GM23338 (cell line): Measurements from ENCODE around the gene RHEX. TPM values are rescaled to one million over a fixed set of nuclear protein-coding genes. Genes with fewer than 3 reads are reported as not detected.

ENCODE experiments used
- ATAC-seq: fragments of 200-7000 bp; cut with Tn5 transposase; 3 replicates; pipeline ENCODE4 v1.9.1; 2020
- DNase-seq: peaks from one replicate; pipeline ENCODE4 v3.0.0-alpha.2; 2015; ENCODE audit warnings: low spot score
- H2AFZ ChIP-seq: fragments of 200-600 bp; sonication (generic); 2 replicates; pipeline ENCODE4 v1.8.0; 2016; ENCODE audit warnings: antibody characterized with exemption, mild to moderate bottlenecking, moderate library complexity
- H3F3A ChIP-seq: fragments of 200-600 bp; sonication (generic); replicated peaks from 2 replicates; pipeline ENCODE4 v1.8.0; 2017; ENCODE audit warnings: antibody characterized with exemption, mixed run types, low read depth
- H3K27ac ChIP-seq: fragments of 200-600 bp; sonication (generic); 2 replicates; pipeline ENCODE4 v1.6.1; 2016; ENCODE audit warnings: low read depth
- H3K27me3 ChIP-seq: fragments of 200-600 bp; sonication (generic); 2 replicates; pipeline ENCODE4 v1.8.0; 2016; ENCODE audit warnings: mild to moderate bottlenecking, mixed run types, moderate library complexity; ENCODE audit not compliant: insufficient read depth
- H3K36me3 ChIP-seq: fragments of 200-600 bp; sonication (generic); 2 replicates; pipeline ENCODE4 v1.8.0; 2016; ENCODE audit warnings: mild to moderate bottlenecking; ENCODE audit not compliant: insufficient read depth
- H3K4me1 ChIP-seq: fragments of 200-600 bp; sonication (generic); 2 replicates; pipeline ENCODE4 v1.8.0; 2016; ENCODE audit warnings: mild to moderate bottlenecking, moderate library complexity; ENCODE audit not compliant: insufficient read depth
- H3K4me2 ChIP-seq: fragments of 200-600 bp; sonication (generic); 2 replicates; pipeline ENCODE4 v1.7.1; 2017; ENCODE audit warnings: mixed run types
- H3K4me3 ChIP-seq: fragments of 200-600 bp; sonication (generic); 2 replicates; pipeline ENCODE4 v1.6.1; 2016; ENCODE audit warnings: mixed run types
- H3K79me2 ChIP-seq: fragments of 200-600 bp; sonication (generic); replicated peaks from 2 replicates; pipeline ENCODE4 v1.8.0; 2017; ENCODE audit warnings: mild to moderate bottlenecking; ENCODE audit not compliant: insufficient read depth
- H3K9me2 ChIP-seq: fragments of 200-600 bp; sonication (generic); 2 replicates; pipeline ENCODE4 v1.8.0; 2017; ENCODE audit not compliant: insufficient read depth
- H4K20me1 ChIP-seq: fragments of 200-600 bp; sonication (generic); replicated peaks from 2 replicates; pipeline ENCODE4 v1.8.0; 2017; ENCODE audit warnings: mild to moderate bottlenecking; ENCODE audit not compliant: insufficient read depth
- H3K27ac Mint-ChIP-seq: 2 replicates; pipeline ENCODE4 v1.8.0; 2020; ENCODE audit warnings: inconsistent platforms, mild to moderate bottlenecking, moderate library complexity, mixed read lengths
- H3K27me3 Mint-ChIP-seq: 3 replicates; pipeline ENCODE4 v1.8.0; 2022; ENCODE audit warnings: low read depth, mild to moderate bottlenecking, moderate library complexity, mixed read lengths, inconsistent platforms; ENCODE audit not compliant: insufficient read depth, poor library complexity
- H3K36me3 Mint-ChIP-seq: 3 replicates; pipeline ENCODE4 v1.8.0; 2021; ENCODE audit warnings: low read depth, mild to moderate bottlenecking, inconsistent platforms, moderate library complexity, mixed read lengths
- H3K4me1 Mint-ChIP-seq: 3 replicates; pipeline ENCODE4 v1.8.0; 2020; ENCODE audit warnings: mild to moderate bottlenecking, inconsistent platforms, mixed read lengths
- H3K4me3 Mint-ChIP-seq: 3 replicates; pipeline ENCODE4 v1.8.0; 2021; ENCODE audit warnings: moderate library complexity, mild to moderate bottlenecking, inconsistent platforms, mixed read lengths
- H3K9me3 Mint-ChIP-seq: 3 replicates; pipeline ENCODE4 v1.8.0; 2020; ENCODE audit warnings: moderate library complexity, mild to moderate bottlenecking, inconsistent platforms, mixed read lengths
- CREB1 ChIP-seq: fragments of 250-450 bp; sonication (Bioruptor Pico); IDR thresholded peaks from 2 replicates; pipeline ENCODE4 v1.5.0; 2020; ENCODE audit warnings: low read depth, mild to moderate bottlenecking, moderate library complexity
- EZH2phosphoT487 ChIP-seq: fragments of 200-600 bp; sonication (generic); IDR thresholded peaks from one replicate; pipeline ENCODE4 v1.8.1; 2018; ENCODE audit warnings: antibody characterized with exemption; ENCODE audit not compliant: unreplicated experiment
- JUNB ChIP-seq: IDR thresholded peaks from one replicate; pipeline ENCODE4 v1.6.1; 2016; ENCODE audit warnings: antibody characterized with exemption; ENCODE audit not compliant: unreplicated experiment
- NANOG ChIP-seq: IDR thresholded peaks from 2 replicates; pipeline ENCODE4 v1.6.1; 2016; ENCODE audit warnings: antibody characterized with exemption, borderline replicate concordance
- POLR2AphosphoS5 ChIP-seq: IDR thresholded peaks from 2 replicates; pipeline ENCODE4 v1.6.1; 2016; ENCODE audit warnings: antibody characterized with exemption, low read depth
- STAT1 ChIP-seq: IDR thresholded peaks from one replicate; pipeline ENCODE4 v1.6.1; 2016; ENCODE audit warnings: antibody characterized with exemption; ENCODE audit not compliant: unreplicated experiment
- ZNF331 ChIP-seq: fragments of 250-450 bp; sonication (Bioruptor Pico); IDR thresholded peaks from 2 replicates; pipeline ENCODE4 v1.5.0; 2020; ENCODE audit warnings: low read depth, mild to moderate bottlenecking, moderate library complexity
- polyA plus RNA-seq: library from polyadenylated mRNA; unstranded; fragments of >200 nt; fragmentation: Nextera tagmentation; extraction: Ambion mirVana; gene quantifications from 2 replicates; pipeline ENCODE4 v1.2.1, GENCODE V29; 2016
- total RNA-seq: library from RNA; depleted of rRNA; stranded (reverse); fragments of >200 nt; shearing (Covaris generic); gene quantifications from 2 replicates; pipeline ENCODE4 v1.2.3, GENCODE V29; 2014
- TF ChIP-seq, protein P1 (sequence below): fragments of 250-450 bp; sonication (Bioruptor Pico); IDR thresholded peaks from 2 replicates; pipeline ENCODE4 v1.5.0; 2020; ENCODE audit warnings: mild to moderate bottlenecking, moderate library complexity
- TF ChIP-seq, protein P2 (sequence below): IDR thresholded peaks from 2 replicates; pipeline ENCODE4 v1.6.1; 2016; ENCODE audit warnings: antibody characterized with exemption

RHEX gene
- total and polyA plus RNA-seq, 2 experiments from 2014 or later, result not detected

DNA sequence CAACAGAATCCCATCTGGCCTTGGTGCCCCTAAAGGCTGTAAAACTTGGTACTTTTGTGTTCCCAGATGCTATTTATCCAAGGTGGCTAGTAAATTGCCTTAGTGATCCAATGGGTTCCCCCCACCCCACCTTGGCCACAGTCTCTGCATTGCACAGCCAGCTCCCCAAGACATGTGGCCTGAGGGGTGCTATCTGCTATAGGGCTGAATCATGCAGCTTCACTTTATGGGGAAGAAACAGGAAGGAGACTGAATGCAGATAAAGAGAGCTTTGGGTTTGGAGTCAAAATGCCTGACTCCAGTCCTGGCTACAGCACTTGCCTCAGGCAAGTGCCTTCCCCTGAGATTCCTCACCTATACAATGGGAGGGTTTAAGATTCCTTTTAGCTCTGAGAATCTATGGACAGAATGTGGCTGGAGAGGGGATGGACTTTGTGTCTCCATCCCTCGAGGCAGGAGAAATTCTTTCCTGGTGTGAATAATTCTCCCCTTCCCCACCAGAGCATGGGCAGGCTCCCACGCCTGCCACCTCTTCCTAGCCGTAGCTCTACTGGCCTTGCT is 6.5 kb downstream of the RHEX start (continued):
- TF ChIP-seq, protein P1, sequence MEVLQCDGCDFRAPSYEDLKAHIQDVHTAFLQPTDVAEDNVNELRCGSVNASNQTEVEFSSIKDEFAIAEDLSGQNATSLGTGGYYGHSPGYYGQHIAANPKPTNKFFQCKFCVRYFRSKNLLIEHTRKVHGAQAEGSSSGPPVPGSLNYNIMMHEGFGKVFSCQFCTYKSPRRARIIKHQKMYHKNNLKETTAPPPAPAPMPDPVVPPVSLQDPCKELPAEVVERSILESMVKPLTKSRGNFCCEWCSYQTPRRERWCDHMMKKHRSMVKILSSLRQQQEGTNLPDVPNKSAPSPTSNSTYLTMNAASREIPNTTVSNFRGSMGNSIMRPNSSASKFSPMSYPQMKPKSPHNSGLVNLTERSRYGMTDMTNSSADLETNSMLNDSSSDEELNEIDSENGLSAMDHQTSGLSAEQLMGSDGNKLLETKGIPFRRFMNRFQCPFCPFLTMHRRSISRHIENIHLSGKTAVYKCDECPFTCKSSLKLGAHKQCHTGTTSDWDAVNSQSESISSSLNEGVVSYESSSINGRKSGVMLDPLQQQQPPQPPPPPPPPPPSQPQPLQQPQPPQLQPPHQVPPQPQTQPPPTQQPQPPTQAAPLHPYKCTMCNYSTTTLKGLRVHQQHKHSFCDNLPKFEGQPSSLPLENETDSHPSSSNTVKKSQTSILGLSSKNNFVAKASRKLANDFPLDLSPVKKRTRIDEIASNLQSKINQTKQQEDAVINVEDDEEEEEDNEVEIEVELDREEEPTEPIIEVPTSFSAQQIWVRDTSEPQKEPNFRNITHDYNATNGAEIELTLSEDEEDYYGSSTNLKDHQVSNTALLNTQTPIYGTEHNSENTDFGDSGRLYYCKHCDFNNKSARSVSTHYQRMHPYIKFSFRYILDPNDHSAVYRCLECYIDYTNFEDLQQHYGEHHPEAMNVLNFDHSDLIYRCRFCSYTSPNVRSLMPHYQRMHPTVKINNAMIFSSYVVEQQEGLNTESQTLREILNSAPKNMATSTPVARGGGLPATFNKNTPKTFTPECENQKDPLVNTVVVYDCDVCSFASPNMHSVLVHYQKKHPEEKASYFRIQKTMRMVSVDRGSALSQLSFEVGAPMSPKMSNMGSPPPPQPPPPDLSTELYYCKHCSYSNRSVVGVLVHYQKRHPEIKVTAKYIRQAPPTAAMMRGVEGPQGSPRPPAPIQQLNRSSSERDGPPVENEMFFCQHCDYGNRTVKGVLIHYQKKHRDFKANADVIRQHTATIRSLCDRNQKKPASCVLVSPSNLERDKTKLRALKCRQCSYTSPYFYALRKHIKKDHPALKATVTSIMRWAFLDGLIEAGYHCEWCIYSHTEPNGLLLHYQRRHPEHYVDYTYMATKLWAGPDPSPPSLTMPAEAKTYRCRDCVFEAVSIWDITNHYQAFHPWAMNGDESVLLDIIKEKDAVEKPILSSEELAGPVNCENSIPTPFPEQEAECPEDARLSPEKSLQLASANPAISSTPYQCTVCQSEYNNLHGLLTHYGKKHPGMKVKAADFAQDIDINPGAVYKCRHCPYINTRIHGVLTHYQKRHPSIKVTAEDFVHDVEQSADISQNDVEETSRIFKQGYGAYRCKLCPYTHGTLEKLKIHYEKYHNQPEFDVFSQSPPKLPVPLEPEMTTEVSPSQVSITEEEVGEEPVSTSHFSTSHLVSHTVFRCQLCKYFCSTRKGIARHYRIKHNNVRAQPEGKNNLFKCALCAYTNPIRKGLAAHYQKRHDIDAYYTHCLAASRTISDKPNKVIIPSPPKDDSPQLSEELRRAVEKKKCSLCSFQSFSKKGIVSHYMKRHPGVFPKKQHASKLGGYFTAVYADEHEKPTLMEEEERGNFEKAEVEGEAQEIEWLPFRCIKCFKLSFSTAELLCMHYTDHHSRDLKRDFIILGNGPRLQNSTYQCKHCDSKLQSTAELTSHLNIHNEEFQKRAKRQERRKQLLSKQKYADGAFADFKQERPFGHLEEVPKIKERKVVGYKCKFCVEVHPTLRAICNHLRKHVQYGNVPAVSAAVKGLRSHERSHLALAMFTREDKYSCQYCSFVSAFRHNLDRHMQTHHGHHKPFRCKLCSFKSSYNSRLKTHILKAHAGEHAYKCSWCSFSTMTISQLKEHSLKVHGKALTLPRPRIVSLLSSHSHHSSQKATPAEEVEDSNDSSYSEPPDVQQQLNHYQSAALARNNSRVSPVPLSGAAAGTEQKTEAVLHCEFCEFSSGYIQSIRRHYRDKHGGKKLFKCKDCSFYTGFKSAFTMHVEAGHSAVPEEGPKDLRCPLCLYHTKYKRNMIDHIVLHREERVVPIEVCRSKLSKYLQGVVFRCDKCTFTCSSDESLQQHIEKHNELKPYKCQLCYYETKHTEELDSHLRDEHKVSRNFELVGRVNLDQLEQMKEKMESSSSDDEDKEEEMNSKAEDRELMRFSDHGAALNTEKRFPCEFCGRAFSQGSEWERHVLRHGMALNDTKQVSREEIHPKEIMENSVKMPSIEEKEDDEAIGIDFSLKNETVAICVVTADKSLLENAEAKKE, result no peak

DNA sequence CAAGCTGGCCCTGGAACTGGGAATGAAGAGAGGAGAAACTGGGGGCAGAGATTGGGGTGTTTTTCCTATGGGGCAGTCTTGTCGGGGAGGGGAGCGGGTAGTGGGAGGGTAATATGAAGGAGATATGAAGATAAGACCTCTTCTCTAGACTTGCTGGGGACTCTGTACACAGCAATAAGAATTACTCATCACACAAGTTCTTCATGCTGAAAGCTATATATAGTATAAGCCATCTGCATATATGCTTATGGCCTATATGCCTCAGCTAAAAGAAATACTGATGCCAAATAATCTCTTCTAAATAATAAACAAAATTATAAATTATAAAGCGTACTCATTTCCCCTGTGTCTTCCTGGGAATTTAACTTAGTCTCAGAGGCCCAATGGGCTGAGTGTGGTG is 7.9 kb downstream of the RHEX start:
- H2AFZ ChIP-seq, result no peak overlapping the region
- Mint-ChIP-seq H3K27ac (no peak overlapping the region), H3K9me3 (peaks cover 28% of the 10 kb centered on the region), H3K4me1 (no peaks in the 10 kb centered on the region), H3K36me3 (peaks cover 9% of the 10 kb centered on the region), H3K4me3 (no peak overlapping the region), H3K27me3 (no peaks in the 10 kb centered on the region)
- H3K79me2 ChIP-seq, result no peaks in the 10 kb centered on the region
- no peaks in the 10 kb centered on the region for H3F3A ChIP-seq
- H3K9me2 ChIP-seq, result no peaks in the 10 kb centered on the region
- no peaks in the 10 kb centered on the region for H3K4me1 ChIP-seq
- no peak overlapping the region for H3K27ac ChIP-seq
- no peak overlapping the region for H3K4me3 ChIP-seq
- no peak for TF ChIP-seq CREB1
- TF ChIP-seq POLR2AphosphoS5, result no peak
- TF ChIP-seq, protein P2, sequence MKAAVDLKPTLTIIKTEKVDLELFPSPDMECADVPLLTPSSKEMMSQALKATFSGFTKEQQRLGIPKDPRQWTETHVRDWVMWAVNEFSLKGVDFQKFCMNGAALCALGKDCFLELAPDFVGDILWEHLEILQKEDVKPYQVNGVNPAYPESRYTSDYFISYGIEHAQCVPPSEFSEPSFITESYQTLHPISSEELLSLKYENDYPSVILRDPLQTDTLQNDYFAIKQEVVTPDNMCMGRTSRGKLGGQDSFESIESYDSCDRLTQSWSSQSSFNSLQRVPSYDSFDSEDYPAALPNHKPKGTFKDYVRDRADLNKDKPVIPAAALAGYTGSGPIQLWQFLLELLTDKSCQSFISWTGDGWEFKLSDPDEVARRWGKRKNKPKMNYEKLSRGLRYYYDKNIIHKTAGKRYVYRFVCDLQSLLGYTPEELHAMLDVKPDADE, result no peak
- no peak for TF ChIP-seq JUNB
- no peak for TF ChIP-seq STAT1
- TF ChIP-seq EZH2phosphoT487, result no peak
- TF ChIP-seq, protein P1, result no peak
- TF ChIP-seq ZNF331 (CRISPR knock-in tag), result no peak
- TF ChIP-seq NANOG, result no peak
- no peak for DNase-seq
- H3K27me3 ChIP-seq, result no peaks in the 10 kb centered on the region
- no peaks in the 10 kb centered on the region for H4K20me1 ChIP-seq
- ATAC-seq, result no peak
- H3K36me3 ChIP-seq, result no peaks in the 10 kb centered on the region
- no peak overlapping the region for H3K4me2 ChIP-seq
